Cerebellar nuclear complex (tissue), 1 donor: ENCODE measurements around the gene TCERG1L.
"Not testable (repeated sequence)": the region's sequence is repeated elsewhere in the genome, so short reads cannot be mapped to it uniquely, and the experiment has no call there.

Experiments
- DNase-seq, 2 experiments: peaks; one replicate each; lab custom pipeline; 2025; lab: John Stamatoyannopoulos, UW

TCERG1L gene, protein sequence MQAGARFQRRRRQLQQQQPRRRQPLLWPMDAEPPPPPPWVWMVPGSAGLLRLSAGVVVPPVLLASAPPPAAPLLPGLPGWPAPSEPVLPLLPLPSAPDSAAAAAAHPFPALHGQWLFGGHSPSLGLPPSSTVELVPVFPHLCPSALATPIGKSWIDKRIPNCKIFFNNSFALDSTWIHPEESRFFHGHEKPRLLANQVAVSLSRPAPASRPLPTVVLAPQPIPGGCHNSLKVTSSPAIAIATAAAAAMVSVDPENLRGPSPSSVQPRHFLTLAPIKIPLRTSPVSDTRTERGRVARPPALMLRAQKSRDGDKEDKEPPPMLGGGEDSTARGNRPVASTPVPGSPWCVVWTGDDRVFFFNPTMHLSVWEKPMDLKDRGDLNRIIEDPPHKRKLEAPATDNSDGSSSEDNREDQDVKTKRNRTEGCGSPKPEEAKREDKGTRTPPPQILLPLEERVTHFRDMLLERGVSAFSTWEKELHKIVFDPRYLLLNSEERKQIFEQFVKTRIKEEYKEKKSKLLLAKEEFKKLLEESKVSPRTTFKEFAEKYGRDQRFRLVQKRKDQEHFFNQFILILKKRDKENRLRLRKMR

DNA sequence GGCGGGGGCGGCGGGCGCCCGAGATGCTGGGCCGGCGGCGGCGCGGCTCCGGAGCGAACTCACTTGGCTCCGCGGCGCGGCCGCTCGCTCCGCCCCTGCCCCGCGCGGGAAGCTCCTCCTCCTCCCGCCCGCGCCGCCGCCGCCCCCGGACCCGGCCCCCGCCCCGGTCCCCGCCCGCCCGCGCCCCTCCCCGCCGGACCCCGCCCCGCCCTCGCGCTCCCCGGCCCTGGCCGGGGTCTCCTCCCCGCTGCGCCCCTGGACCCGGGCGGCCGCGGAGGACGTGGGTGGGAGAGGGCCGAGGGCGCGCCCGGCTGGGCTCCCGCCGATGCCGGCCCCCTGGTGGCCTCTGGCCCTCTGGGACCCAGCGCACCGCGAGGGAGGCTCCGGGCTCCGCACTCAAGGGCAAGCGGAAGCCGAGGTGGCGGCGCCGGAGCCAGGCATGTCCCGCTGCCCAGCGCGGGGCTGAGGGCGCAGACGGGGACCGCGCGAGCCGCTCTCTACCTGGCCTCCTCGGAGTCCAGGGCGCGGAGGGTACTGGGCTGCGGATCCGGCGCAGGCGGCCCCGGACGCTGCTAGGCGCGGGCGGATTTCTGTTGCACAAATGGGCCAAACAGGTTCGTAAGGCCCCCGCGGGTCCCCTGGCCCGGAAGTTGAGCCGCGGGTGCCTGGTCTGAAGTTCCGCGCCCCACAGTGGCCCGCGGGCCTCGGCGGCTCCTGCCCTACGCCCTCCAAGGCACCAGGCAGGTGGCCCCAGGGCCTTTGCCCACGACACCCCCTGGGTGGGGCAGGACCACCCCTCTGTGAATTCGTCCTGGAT, at the start of gene TCERG1L:
Gene TCERG1L, minus strand, starts transcription at position 61 of the 817 bp plus-strand sequence. CDS start 86 bp downstream, outside the sequence.
- no peak for DNase-seq

DNA sequence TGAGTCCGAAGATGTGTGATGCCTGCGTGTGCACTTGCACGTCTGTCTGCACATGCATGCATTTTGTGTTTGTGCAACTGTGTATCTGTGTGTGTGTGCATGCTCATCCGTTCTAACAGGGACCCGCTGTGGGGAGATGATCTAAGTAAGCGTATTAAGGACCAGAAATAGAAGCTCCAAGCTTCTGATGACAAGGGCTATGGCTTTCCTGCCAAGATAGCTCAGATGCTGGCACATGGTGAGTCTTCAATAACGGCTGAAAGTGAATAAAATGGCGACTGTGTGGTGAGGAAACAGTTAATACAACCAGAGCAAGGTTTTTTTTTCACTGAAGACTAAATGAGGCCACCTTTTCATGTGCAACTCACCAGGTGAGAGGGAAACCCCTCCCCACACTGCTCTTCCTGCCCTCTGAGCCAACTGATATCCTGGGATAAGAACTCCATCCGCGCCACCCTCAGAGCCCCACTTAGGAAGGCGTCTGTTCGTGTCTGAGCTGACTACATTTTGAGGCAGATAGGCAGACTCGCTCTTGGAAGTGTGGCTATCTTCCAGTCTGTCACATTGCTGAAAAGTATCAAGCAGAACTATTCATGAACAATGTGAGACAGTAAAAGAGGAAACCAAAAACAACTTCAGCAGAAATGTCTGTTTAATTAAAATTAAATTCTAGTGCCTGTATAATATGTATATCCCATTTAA, 47.4 kb upstream of the TCERG1L start:
- DNase-seq = no peak

DNA sequence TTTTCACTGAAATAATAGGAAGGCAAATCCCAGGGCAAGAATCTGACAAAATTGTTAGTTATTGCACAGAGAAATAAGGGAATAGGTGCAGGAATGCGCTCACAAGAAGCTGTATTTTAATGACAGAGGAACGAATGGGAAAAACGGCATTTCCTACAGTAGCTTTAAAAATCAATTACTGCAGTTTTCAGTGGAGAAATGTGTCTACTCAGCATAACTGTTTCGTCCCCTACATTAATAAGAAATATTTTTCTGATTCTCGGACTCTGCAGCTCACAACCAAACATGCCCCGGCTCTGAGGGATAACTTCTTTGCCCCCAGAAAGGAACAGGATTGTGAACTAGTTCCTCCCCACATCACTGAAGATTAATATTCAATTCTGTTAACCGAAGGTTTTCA, 44.9 kb upstream of the TCERG1L start:
- DNase-seq = no peak

DNA sequence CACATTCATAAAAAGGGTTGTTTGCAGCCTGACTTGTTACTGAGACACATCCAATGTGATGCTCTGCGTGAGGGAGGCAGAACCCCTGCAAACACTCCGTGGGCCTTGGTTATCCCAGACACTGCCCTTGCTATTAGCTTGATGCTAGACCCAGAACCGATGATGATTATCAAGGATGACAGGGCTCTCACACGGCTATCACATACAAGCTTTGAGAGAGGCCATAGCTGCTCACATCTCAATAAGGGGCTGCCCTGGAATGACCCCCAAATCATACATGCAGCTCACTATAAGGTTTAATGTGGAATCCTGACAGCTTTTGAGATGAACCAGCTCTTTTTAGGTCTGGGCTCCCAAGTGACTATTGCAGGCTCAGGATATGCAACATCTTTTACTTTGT, 44.4 kb upstream of the TCERG1L start:
- no peak for DNase-seq

DNA sequence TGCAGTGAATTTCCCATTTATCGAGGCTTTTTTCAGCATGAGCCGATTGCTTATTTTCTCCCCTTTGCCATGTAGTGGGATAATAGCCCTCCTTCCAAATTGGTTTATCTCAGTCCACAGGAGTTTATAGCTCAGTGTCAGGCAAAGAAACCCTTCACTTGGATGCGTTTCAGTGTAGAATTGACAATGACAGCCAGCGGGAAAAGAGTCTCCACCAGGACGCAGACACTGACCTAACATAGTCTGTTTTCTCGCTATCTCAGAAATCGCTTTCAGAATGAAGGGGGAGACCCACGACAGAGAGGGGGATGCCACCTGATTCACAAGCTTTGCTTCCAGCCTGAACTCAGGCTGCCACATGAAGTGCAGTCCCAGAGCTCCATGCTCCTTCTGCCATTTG, 43.5 kb upstream of the TCERG1L start:
- DNase-seq = no peak

DNA sequence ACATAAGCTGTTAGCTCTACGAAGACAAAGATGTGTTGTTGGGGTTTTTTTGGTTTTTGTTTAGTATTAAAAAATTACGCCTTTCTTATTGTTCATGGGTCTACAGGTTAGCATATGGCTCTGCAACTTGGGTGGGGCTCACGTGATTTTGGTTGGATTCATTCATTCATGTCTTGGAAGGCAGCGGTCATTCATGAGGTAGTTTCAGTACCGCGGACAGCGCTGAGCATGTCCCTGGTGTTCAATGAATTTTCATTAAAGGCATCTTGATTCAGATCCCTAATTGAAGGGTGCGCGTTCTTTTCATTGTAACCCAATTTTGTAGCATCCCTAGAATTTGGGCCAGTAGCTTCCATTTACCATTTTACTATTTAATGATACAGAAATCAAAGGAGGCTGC, 42.9 kb upstream of the TCERG1L start:
- no peak for DNase-seq

DNA sequence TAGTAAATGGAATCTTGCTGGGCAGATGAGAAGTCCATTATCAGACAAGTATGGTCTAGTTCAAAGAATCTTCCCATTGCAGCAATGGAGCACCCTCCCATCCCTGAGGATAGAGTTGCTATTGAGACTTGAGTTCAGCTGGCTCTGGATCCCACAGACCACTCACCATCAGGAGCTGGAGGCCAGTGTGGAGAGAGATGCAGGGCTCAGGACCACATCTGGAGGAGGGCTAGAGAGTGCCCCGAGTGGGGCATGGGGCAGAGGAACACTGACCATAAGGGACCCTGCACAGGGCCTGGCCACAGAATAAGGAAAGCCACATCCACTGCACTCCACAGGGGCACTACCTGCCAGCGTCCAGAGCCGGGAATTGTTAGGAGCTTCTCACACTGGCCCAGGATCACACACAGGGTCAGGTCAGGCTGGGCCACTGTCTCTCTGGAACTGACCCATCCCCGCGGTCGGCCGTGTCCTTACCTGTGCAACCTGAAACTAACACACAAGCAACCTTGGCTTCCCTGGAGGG, 41.3 kb upstream of the TCERG1L start:
- no peak for DNase-seq

DNA sequence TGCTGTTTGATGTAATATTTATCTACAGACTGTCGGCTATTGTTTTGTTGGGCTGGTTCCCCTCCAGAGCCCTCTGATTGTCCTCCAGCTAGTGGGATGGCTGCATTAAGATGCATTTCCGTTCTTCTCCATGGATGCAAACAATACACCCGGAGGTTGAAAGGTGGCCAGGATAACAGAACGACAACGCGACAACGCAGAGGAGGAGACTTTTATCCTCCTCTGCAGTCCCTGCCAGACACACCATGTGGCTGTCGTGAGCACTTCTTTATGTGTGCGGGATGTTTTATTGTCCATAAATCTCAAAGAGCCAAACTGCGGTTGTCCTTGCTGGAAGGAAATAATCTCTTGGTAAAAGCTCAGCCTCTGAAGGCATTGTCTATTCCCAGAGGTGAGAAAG, 39.1 kb upstream of the TCERG1L start:
- no peak for DNase-seq

DNA sequence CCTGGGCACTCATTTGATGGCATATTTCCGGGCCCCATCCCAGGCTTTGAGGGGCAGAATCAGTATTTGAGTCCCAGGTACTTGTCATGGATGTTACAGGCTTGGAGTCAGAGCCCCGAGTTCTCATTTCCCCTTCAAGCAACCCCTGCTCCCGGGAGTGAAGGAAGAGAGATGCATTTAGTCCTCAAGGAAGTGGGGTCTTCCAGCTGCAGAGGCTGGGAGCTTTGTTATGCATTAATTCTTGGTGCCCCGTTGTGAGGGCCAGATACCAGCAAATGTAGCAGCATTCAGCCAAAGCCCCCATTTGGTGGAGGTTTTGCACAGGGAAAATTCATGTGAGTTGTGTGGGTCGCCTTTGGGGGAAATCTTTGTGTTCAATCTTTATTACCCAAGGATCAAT, 38.7 kb upstream of the TCERG1L start:
- no peak for DNase-seq

DNA sequence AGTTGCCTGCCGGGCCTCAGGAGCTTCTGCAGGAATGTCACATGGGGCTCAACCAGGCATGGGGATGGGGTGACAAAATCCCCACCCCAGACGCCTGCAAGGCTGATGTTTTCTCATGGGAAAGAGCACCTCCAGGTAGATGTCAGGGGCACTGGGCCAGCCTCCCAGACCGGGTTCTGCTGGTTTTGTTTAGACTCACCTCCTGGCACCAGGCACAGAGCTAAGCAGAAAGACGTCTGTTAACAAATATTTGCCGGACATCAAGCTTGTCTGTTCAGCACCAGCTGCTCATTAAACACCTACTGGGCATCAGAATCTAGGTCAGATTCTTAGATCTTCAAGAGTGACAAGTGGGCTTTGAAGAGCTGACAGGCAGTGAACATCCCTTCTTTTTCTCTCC, 34.9 kb upstream of the TCERG1L start:
- DNase-seq = no peak

DNA sequence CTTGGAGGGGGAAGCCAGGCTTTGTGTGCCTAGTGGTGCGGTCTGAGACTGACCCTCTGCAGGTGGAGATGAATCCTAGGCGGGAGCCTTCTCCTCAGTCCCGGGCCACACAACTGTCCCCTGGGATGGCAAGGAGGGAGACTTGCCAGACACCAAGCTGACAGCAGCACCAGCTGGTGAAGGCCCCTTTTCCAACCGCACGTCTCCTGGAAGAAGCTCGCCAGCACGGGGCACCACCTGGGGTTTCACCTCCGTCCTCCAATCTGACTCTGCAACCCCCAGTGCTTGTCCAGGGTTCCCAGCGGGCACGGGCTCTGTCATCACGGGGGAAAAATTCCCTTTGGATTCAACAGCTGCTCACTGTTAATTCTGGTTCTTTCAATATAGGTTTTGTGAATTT, 34.2 kb upstream of the TCERG1L start:
- no peak for DNase-seq

DNA sequence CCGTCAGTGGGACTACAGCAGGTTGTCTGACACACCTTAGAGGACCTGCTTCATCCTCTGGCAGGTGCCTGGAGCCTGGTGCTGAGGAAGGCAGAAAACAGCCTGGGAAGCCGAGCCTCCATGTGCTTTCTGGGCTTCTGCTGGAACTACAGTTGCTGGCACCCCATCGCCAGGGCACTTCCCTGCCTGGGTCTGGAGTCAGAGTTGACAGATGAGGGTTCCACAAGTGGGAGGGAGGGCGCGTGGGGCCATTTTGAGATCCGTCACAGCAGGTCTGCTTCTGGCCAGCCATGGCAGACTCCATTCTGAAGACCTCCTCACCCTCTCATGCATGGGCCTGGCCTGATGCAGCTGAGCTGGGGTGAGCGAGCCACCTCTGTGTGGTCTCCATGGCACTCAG, 33.2 kb upstream of the TCERG1L start:
- no peak for DNase-seq

DNA sequence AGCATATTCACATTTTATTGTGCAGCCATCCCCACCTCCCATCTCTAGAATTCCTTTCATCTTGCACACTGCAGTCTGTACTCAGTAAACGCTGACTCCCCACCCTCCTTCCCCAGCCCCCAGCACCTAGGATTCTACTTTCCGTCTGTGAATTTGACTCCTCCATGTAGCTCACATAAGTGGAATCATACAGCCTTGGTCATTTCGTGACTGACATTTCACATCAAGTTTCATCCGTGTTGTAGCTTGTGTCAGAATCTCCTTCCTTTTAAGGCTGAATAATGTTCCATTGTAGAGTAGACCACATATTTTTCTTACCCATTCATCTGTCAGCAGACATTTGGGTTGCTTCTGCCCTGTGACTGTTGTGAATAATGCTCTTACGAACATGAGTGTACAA, 26.2 kb upstream of the TCERG1L start:
- no peak for DNase-seq

DNA sequence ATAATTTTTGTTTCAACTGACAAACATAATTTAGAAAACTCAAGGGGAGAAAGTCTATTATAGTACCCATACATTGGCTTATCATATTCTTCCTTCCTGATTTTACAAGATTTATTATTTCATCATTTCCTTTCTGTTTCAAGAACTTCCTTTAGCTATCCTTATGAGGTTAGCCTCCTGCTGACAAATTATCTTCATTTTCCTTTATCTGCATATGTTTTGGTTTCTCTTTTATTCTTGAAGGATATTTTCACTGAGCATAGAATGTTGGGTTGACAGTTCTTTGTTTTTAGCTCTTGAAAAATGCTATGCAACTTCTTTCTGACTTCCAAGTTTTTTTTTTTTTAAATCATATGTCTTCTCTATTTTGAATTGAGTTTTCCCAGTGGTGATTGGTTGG, 21.3 kb upstream of the TCERG1L start:
- DNase-seq = no peak

DNA sequence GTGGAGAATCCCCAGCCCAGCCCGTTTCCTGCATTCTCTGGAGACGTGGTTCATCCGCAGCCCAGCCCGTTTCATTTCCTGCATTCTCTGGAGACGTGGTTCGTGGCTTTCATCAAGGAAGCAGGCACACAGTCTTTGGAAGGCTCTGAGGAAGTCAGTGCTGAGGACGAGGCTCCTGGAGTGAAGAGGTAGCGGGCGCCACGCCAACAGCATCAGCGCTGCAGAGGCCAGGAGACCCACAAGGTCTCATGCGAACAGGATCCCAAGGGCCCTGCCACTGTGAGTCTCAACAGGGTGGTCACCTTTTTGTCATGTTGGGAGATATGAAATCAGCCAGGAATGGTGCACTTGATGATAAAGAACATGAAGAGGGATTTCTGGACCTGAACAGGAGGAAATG, 12.4 kb upstream of the TCERG1L start:
- no peak for DNase-seq

DNA sequence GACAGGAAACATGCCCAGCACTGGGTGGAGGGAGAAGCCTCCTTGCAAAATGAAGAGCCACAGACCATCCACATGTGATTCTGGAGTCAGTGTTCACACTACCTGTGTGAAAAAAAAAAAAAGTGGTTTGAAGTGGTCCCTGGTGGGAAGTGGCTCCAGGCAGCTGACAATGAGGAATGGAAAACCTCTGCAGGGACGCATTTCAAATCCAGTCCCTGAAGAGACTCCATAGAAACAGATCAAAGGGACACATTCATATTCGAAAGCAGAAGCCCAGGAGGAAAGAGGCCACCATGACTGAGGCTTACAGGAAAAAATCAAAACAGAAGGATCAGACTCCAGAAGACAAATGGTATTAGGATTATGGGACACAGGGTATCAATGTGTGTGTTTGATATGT, 11.5 kb upstream of the TCERG1L start:
- DNase-seq = no peak

DNA sequence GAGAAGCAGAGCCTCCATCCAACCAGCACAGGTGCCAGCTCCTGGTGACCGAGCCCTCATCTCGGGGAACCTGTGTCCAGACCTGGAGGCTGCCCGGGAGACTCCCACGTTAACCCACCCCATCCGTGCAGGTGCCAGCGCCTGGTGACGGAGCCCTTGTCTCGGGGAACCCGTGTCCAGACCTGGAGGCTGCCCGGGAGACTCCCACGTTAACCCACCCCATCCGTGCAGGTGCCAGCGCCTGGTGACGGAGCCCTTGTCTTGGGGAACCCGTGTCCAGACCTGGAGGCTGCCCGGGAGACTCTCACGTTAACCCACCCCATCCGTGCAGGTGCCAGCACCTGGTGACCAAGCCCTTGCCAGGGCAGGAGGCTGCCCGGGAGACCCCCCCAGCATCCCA, 11.1 kb upstream of the TCERG1L start:
- DNase-seq = not testable (repeated sequence)

DNA sequence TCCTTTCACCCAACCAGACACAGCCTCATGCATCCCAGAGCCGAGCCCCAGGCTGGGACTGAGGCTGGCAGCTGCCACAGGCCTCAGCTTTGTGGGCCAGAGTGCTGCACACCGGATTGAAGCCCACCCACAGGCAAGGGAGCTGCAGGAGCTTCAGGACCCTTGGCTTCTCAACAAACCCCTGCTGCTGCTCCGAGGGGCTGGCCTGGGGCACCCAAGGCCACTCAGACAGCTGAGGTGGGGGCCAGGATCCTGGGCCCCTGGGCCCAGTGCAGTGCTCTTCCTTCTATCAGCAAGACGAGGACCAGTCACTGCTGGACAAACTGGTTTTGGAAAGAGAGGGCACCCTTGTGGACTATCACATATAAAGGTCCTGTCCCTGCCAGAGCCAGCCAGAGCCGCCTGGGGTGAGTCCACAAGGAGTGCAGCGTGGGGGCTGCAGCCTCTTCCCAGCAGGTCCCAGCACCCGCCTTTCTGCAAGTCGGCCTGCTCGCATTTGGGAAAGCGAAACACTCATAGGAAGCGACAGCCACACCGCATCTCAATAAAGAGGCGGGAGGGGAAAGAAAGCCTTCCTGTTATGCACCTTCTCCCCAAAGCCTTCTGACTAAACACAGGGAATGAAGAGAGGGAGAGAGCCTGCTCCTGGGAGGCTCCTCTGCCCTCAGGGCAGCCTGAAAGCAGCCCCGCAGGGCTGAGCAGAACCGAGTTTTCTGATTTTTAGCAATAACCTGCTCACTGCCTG, 9.5 kb upstream of the TCERG1L start:
- no peak for DNase-seq

DNA sequence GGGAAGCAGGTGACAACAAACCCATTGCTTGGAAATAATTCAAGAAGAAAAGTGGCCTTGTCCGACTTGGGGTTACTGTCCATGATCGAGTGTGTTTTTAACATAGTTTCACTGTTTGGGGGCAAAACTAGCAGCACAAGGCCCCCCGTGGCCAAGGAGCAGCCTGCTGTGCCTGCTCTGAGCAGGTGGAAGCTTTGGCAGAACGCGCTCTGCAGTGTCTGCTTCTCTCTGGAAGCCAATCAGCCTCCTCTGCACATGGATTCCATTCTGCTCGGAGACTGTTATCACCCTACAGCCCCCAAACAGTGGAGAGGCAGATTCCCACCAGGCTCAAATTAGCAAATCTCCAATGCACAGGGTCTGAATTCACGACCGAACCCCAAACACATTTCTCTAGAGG, 7.3 kb upstream of the TCERG1L start:
- DNase-seq = no peak

DNA sequence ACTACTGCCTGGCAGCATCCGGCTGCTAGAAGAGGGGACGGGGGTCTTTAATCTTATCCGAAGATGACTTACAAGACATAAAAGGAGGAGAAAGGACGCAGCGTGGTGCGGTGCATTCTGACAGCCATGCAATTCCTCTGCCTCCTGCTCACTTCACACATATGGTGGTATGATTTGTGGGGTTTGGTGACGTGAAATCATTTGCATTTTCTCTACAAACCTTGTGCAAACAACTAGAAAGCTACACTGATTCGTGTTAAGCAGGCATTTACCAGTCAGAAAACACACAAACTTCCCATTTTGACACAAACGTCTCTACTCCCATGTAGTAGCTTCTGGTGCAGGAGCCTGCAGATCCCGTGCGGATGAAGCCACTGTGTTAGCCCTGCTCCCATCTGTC, 6.8 kb upstream of the TCERG1L start:
- no peak for DNase-seq

DNA sequence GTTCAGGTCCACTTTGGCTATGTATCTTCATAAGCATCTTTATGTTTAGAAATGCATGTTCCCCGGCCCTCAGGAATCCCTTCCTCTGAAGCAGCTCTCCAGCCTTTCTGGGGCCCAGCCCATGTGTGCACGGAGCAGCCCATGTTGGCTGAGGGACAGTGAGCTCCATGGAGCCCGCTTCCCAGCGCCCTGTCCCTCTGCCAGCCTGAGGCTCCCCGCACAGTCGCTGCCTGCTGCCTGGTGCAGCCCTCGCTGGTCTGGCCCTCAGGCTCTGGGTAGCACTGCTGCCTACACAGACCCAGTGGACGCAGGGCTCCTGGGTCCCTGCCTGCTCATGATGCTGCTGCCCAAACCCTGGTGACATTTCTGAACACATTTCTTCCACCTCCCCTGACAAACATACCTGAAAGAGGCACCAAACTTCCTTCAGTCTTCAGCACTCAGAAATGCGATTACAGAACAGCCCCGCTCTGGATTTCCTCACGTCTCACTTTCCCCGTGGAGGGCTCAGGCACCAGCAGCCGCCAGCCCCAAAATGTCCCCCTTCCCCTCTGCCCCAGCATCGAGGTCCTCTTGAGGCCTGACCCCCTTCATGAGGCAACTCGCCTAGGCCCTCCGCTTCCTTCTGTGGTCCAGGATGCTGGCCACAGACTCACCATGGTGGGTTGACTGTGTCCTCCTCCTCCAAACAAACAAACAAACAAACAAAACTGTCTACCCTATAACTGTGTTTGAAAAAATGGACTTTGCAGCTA, 5.0 kb upstream of the TCERG1L start:
- DNase-seq = no peak
